HCT116 (cell line): ENCODE measurements around the gene PIK3C3. TPM values are rescaled to one million over a fixed set of nuclear protein-coding genes. Genes with fewer than 3 reads are reported as not detected.

Experiments used
- ATAC-seq: fragments of 200-7000 bp; cut with Tn5 transposase; 2 replicates; pipeline ENCODE4 v1.9.1; 2020; ENCODE audit warnings: mild to moderate bottlenecking, moderate library complexity
- BruUV-seq: library from RNA; stranded (reverse); fragments of 400-500 nt; replicated peaks from 2 replicates; lab custom pipeline; 2021; lab: Mats Ljungman, UMichigan
- CTCF ChIA-PET: fragments of 300-600 bp; sonication (Branson Sonifier 250); formaldehyde crosslinking; loops from one replicate; lab custom pipeline; 2021; ENCODE audit warnings: antibody characterized with exemption; lab: Charles Lee
- POLR2A ChIA-PET: fragments of 300-600, 350-600 bp; sonication (Branson Sonifier 250); formaldehyde crosslinking; loops from one replicate; lab custom pipeline; 2021; ENCODE audit warnings: antibody characterized with exemption; lab: Charles Lee
- RAD21 ChIA-PET, 2 experiments: fragments of 300-600 bp; sonication (Branson Sonifier 250); formaldehyde crosslinking; loops; one replicate each; lab custom pipeline; 2023; ENCODE audit warnings: low total read pairs in 2 of 2; ENCODE audit not compliant: uncharacterized antibody in 2 of 2, unreplicated experiment in 2 of 2, low non-redundant PET in 1 of 2; lab: Charles Lee
- DNase-seq: peaks from one replicate; pipeline ENCODE4 v3.0.0-alpha.2; 2010; ENCODE audit warnings: low read depth, low spot score
- H2AFZ ChIP-seq: fragments of 200-600 bp; shearing (Covaris generic), sonication (generic); 2 replicates; pipeline ENCODE4 v1.6.1; 2017; ENCODE audit warnings: low read depth, mixed run types, mixed read lengths, antibody characterized with exemption, low read length; ENCODE audit not compliant: poor library complexity, severe bottlenecking
- H3K27ac ChIP-seq: 2 replicates; pipeline ENCODE4 v1.5.1; 2012; ENCODE audit warnings: low read depth, low read length
- H3K27me3 ChIP-seq: fragments of 200-600 bp; sonication (generic); 2 replicates; pipeline ENCODE4 v1.6.1; 2016; ENCODE audit warnings: mixed run types, low read length, mixed read lengths; ENCODE audit not compliant: insufficient read depth
- H3K36me3 ChIP-seq, 2 experiments: fragments of 200-500 bp in 1 of 2; fragments of 200-600 bp in 1 of 2; sonication (Bioruptor generic) in 1 of 2; sonication (generic) in 1 of 2; 2 replicates each; pipeline versions ENCODE4 v1.5.1 to v1.6.1; 2014 to 2016; ENCODE audit warnings: low read length in 2 of 2, inconsistent platforms in 1 of 2, mixed read lengths in 1 of 2, mixed run types in 1 of 2; ENCODE audit not compliant: insufficient read depth in 2 of 2, control insufficient read depth in 1 of 2
- H3K4me1 ChIP-seq, 2 experiments: fragments of 200-600 bp in 1 of 2; sonication (generic) in 1 of 2; 2 replicates each; pipeline versions ENCODE4 v1.5.1 to v1.6.1; 2012 to 2017; ENCODE audit warnings: low read length in 2 of 2, inconsistent platforms in 1 of 2, mild to moderate bottlenecking in 1 of 2, mixed read lengths in 1 of 2, mixed run types in 1 of 2, moderate library complexity in 1 of 2; ENCODE audit not compliant: insufficient read depth in 2 of 2, control insufficient read depth in 1 of 2
- H3K4me2 ChIP-seq: fragments of 200-600 bp; sonication (generic); 2 replicates; pipeline ENCODE4 v1.6.1; 2017; ENCODE audit warnings: mixed run types, low read length, mixed read lengths
- H3K4me3 ChIP-seq, 2 experiments: fragments of 200-600 bp in 1 of 2; sonication (generic) in 1 of 2; replicated peaks in 1 of 2; 2 replicates each; pipeline ENCODE4 v1.5.1; 2011 to 2016; ENCODE audit warnings: low read length in 2 of 2, control low read depth in 1 of 2, low read depth in 1 of 2, mild to moderate bottlenecking in 1 of 2, mixed read lengths in 1 of 2, mixed run types in 1 of 2
- H3K79me2 ChIP-seq: fragments of 200-600 bp; sonication (generic); 2 replicates; pipeline ENCODE4 v1.6.1; 2017; ENCODE audit warnings: mild to moderate bottlenecking, mixed run types, low read length, moderate library complexity, mixed read lengths; ENCODE audit not compliant: insufficient read depth
- H3K9ac ChIP-seq: fragments of 200-600 bp; sonication (generic); 2 replicates; pipeline ENCODE4 v1.6.1; 2016; ENCODE audit warnings: low read length, mixed read lengths
- H3K9me2 ChIP-seq: fragments of 200-600 bp; sonication (generic), shearing (Covaris generic); 2 replicates; pipeline ENCODE4 v1.6.1; 2017; ENCODE audit warnings: mixed run types, mild to moderate bottlenecking, moderate library complexity; ENCODE audit not compliant: insufficient read depth
- H3K9me3 ChIP-seq, 2 experiments: fragments of 200-500 bp in 1 of 2; fragments of 200-600 bp in 1 of 2; sonication (Bioruptor generic) in 1 of 2; sonication (generic) in 1 of 2; 2 replicates each; pipeline ENCODE4 v1.6.1; 2014 to 2017; ENCODE audit warnings: low read length in 2 of 2, mixed read lengths in 2 of 2, inconsistent platforms in 1 of 2, low read depth in 1 of 2, mild to moderate bottlenecking in 1 of 2, mixed run types in 1 of 2, moderate library complexity in 1 of 2; ENCODE audit not compliant: control insufficient read depth in 1 of 2, insufficient read depth in 1 of 2
- H4K20me1 ChIP-seq: fragments of 200-600 bp; sonication (generic), shearing (Covaris generic); 2 replicates; pipeline ENCODE4 v1.6.1; 2017; ENCODE audit warnings: mixed run types, mild to moderate bottlenecking, moderate library complexity; ENCODE audit not compliant: insufficient read depth
- CEBPB ChIP-seq: IDR thresholded peaks from 2 replicates; pipeline ENCODE4 v1.6.1; 2012; ENCODE audit warnings: low read depth
- EGR1 ChIP-seq: IDR thresholded peaks from 2 replicates; pipeline ENCODE4 v1.6.1; 2012; ENCODE audit warnings: low read depth
- EZH2phosphoT487 ChIP-seq: fragments of 200-600 bp; IDR thresholded peaks from 2 replicates; pipeline ENCODE4 v1.6.1; 2018; ENCODE audit warnings: antibody characterized with exemption, borderline replicate concordance
- JUND ChIP-seq: IDR thresholded peaks from 2 replicates; pipeline ENCODE4 v1.6.1; 2012
- POLR2A ChIP-seq: IDR thresholded peaks from 2 replicates; pipeline ENCODE4 v1.7.0; 2011; ENCODE audit warnings: borderline replicate concordance; ENCODE audit not compliant: insufficient read depth, insufficient read length; ENCODE audit errors: extremely low read depth
- POLR2AphosphoS5 ChIP-seq: IDR thresholded peaks from 2 replicates; pipeline ENCODE4 v1.6.1; 2011; ENCODE audit warnings: mild to moderate bottlenecking, low read depth, low read length, moderate library complexity
- RAD21 ChIP-seq: IDR thresholded peaks from 2 replicates; pipeline ENCODE4 v1.6.1; 2012; ENCODE audit warnings: low read depth, mild to moderate bottlenecking
- SP1 ChIP-seq: IDR thresholded peaks from 2 replicates; pipeline ENCODE4 v1.6.1; 2012; ENCODE audit warnings: low read depth
- SRF ChIP-seq: IDR thresholded peaks from 2 replicates; pipeline ENCODE4 v1.6.1; 2012; ENCODE audit warnings: low read depth
- TCF7L2 ChIP-seq: IDR thresholded peaks from 2 replicates; pipeline ENCODE4 v1.7.0; 2011; ENCODE audit warnings: borderline replicate concordance, inconsistent platforms; ENCODE audit not compliant: insufficient read depth, insufficient read length; ENCODE audit errors: extremely low read depth
- ZNF274 ChIP-seq: fragments of 200-500 bp; sonication (Bioruptor generic); IDR thresholded peaks from 2 replicates; pipeline ENCODE4 v1.6.1; 2014; ENCODE audit warnings: mild to moderate bottlenecking, low read depth, low read length, inconsistent platforms
- intact Hi-C: fragments of 100-400 bp; cut with micrococcal nuclease; formaldehyde crosslinking; loops from 2 replicates; pipeline ENCODE4 v1.10.0; 2022
- total RNA-seq: library from RNA; stranded (reverse); gene quantifications from one replicate; pipeline ENCODE4 v1.2.1, GENCODE V29; 2021; ENCODE audit not compliant: unreplicated experiment
- TF ChIP-seq, protein P1 (sequence below): IDR thresholded peaks from 2 replicates; pipeline ENCODE4 v1.6.1; 2012
- TF ChIP-seq, protein P2 (sequence below): IDR thresholded peaks from 2 replicates; pipeline ENCODE4 v1.6.1; 2011; ENCODE audit warnings: mild to moderate bottlenecking, low read length, moderate library complexity; ENCODE audit not compliant: insufficient replicate concordance; ENCODE audit errors: extremely low read depth
- TF ChIP-seq, protein P3 (sequence below): IDR thresholded peaks from 2 replicates; pipeline ENCODE4 v1.6.1; 2012; ENCODE audit warnings: low read depth
- TF ChIP-seq, protein P4 (sequence below): IDR thresholded peaks from 2 replicates; pipeline ENCODE4 v1.6.1; 2012

PIK3C3 gene
- total RNA-seq, 1 experiment from 2014 or later = 40.4 TPM

DNA sequence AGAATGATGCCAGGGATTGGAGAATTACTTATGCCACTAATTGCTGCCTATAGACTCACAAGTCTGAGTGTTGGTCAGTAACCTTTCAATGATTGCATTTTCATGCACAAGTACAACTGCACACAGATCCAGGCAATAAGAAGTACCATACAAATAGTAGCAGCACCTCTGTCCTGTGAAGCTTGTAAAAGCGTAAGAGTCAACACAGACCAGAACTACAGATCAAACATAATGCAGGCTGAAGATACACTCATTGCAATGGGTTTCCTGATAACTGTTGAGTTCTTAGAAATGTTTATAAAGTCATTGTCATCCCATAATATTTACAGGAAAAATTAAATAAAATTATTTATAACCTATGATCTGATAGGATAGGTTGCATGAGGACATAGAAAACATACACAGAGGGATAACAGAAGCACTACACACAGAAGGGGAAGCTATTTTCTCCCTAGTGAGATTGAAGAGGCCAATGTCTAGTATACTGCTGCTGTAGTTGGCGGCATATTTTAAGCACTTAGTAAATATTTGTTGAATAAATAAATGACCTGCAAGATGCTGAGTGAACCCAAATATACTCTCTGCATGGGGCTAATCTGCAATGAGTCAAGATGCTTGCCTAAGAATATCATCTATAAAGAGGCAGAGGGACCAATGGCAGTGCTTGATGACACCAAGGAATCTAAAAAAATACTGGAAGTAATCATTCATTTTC lies 5.7 kb upstream of the PIK3C3 start:
- ChIA-PET POLR2A (no interaction called here), RAD21 (no interaction called here)
- H3K79me2 ChIP-seq = no peaks in the 10 kb centered on the region

DNA sequence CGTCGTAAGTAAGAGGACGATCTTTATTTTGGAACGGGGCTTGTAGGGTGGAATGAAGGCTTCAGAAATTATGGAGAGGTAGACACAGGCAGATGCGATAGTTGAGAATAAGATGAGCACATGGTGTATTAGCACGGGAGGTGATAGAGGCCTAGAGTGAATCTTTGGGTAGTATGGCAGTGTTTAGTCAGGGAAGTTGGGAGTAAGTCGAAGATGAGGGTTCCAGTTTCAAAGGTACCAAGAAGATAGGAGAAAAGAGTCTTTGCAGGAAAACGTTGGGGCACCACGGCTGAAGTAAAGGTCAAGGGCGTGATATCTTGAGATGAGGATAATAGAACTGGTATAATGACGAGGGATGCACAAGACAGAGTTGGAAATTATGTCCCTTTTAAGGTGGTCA lies 654 bp downstream of the PIK3C3 start:
- Histone ChIP-seq H2AFZ (no peak overlapping the region), H3K4me1 (peaks cover 6 to 10% of the 10 kb centered on the region in 2 experiments; a peak in 2 of 4 replicates), H3K27me3 (no peaks in the 10 kb centered on the region), H3K4me2 (peak overlapping the region; percentile 83), H3K79me2 (peaks cover 49% of the 10 kb centered on the region), H3K9me2 (no peaks in the 10 kb centered on the region), H3K27ac (peak overlapping the region; percentile 2; the same call in 1 of the 2 replicates), H3K9ac (peak overlapping the region; percentile 78), H3K9me3 (no peaks in the 10 kb centered on the region), H4K20me1 (no peaks in the 10 kb centered on the region), H3K4me3 (peak overlapping the region; percentile 89 to 95), H3K36me3 (peaks cover 0 to 7% of the 10 kb centered on the region in 2 experiments; a peak in 1 of 4 replicates)
- DNase-seq = no peak
- ChIA-PET RAD21 (no interaction called here), POLR2A (interaction anchor here (0.5 kb wide), 1 partner anchor 175 kb away, joined by 3 read pairs; no protein-coding TSS in a partner anchor), CTCF (interaction anchor here (1.0 kb wide), 1 partner anchor 72 kb away, joined by 3 read pairs; no protein-coding TSS in a partner anchor)
- no TSS peak for BruUV-seq
- peak; percentile 28; the same call in 1 of the 2 replicates for ATAC-seq
- intact Hi-C loops = no loop called here
- TF ChIP-seq CEBPB = no peak
- TF ChIP-seq EZH2phosphoT487 = no peak
- no peak for TF ChIP-seq SP1
- no peak for TF ChIP-seq SRF
- TF ChIP-seq, protein P1, sequence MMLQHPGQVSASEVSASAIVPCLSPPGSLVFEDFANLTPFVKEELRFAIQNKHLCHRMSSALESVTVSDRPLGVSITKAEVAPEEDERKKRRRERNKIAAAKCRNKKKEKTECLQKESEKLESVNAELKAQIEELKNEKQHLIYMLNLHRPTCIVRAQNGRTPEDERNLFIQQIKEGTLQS = no peak
- TF ChIP-seq TCF7L2 = no peak
- TF ChIP-seq ZNF274 = no peak
- no peak for TF ChIP-seq EGR1
- TF ChIP-seq, protein P2, sequence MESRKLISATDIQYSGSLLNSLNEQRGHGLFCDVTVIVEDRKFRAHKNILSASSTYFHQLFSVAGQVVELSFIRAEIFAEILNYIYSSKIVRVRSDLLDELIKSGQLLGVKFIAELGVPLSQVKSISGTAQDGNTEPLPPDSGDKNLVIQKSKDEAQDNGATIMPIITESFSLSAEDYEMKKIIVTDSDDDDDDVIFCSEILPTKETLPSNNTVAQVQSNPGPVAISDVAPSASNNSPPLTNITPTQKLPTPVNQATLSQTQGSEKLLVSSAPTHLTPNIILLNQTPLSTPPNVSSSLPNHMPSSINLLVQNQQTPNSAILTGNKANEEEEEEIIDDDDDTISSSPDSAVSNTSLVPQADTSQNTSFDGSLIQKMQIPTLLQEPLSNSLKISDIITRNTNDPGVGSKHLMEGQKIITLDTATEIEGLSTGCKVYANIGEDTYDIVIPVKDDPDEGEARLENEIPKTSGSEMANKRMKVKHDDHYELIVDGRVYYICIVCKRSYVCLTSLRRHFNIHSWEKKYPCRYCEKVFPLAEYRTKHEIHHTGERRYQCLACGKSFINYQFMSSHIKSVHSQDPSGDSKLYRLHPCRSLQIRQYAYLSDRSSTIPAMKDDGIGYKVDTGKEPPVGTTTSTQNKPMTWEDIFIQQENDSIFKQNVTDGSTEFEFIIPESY = no peak
- TF ChIP-seq, protein P3, sequence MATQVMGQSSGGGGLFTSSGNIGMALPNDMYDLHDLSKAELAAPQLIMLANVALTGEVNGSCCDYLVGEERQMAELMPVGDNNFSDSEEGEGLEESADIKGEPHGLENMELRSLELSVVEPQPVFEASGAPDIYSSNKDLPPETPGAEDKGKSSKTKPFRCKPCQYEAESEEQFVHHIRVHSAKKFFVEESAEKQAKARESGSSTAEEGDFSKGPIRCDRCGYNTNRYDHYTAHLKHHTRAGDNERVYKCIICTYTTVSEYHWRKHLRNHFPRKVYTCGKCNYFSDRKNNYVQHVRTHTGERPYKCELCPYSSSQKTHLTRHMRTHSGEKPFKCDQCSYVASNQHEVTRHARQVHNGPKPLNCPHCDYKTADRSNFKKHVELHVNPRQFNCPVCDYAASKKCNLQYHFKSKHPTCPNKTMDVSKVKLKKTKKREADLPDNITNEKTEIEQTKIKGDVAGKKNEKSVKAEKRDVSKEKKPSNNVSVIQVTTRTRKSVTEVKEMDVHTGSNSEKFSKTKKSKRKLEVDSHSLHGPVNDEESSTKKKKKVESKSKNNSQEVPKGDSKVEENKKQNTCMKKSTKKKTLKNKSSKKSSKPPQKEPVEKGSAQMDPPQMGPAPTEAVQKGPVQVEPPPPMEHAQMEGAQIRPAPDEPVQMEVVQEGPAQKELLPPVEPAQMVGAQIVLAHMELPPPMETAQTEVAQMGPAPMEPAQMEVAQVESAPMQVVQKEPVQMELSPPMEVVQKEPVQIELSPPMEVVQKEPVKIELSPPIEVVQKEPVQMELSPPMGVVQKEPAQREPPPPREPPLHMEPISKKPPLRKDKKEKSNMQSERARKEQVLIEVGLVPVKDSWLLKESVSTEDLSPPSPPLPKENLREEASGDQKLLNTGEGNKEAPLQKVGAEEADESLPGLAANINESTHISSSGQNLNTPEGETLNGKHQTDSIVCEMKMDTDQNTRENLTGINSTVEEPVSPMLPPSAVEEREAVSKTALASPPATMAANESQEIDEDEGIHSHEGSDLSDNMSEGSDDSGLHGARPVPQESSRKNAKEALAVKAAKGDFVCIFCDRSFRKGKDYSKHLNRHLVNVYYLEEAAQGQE = no peak

More for the DNA sequence above, 5.7 kb upstream of the PIK3C3 start:
- no peak for TF ChIP-seq POLR2A
- TF ChIP-seq RAD21 = no peak
- TF ChIP-seq, protein P4, sequence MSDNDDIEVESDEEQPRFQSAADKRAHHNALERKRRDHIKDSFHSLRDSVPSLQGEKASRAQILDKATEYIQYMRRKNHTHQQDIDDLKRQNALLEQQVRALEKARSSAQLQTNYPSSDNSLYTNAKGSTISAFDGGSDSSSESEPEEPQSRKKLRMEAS = no peak
- TF ChIP-seq POLR2AphosphoS5 = no peak
- no peak for TF ChIP-seq JUND
- Histone ChIP-seq H3K4me3 (no peak overlapping the region), H2AFZ (no peak overlapping the region), H3K27ac (no peak overlapping the region), H3K4me1 (peaks cover 0 to 2% of the 10 kb centered on the region in 2 experiments; a peak in 1 of 4 replicates), H3K9me2 (no peaks in the 10 kb centered on the region), H3K27me3 (peaks cover 18% of the 10 kb centered on the region; the same call in 1 of the 2 replicates), H3K4me2 (no peak overlapping the region), H3K9me3 (no peaks in the 10 kb centered on the region), H4K20me1 (no peaks in the 10 kb centered on the region), H3K9ac (no peak overlapping the region), H3K36me3 (no peaks in the 10 kb centered on the region)
- ATAC-seq (no peak), DNase-seq (no peak)
- intact Hi-C loops = no loop called here
- BruUV-seq = no TSS peak
- CTCF ChIA-PET = no interaction called here
